NOMO-1 treated with DMSO at 0.1 percent for 48 hours (cell line): Measurements from ENCODE around the gene FAH.
A peak's percentile ranks its signal among the peaks of the same experiment; 100 is the strongest.

Experiments
- DNase-seq: peaks from one replicate; lab custom pipeline; 2025; ENCODE audit not compliant: unreplicated experiment; lab: John Stamatoyannopoulos, UW

The FAH gene

GRCh38 chr15:80231371-80231770 is 78.6 kb downstream of the FAH start:
- DNase-seq = no peak

DNA sequence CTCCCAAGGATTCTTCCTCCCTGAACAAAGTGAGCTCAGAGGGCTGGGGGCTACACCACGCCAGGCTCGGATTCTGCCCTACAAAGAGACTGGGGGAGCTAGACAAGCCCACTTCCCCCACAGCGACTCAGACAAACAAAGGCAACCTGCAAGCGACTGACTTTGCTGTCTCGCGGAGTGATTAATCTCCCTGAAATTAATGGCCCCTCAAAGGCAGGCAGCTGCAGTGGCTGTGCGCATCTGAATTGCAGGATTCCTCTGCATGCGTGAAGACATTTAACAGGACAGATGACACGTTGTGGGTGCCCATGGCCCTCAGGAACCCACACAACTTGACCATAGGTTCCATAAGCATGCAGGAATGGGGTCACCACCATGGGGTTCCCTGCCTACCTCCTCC is 80.8 kb downstream of the FAH start:
- DNase-seq = no peak

DNA sequence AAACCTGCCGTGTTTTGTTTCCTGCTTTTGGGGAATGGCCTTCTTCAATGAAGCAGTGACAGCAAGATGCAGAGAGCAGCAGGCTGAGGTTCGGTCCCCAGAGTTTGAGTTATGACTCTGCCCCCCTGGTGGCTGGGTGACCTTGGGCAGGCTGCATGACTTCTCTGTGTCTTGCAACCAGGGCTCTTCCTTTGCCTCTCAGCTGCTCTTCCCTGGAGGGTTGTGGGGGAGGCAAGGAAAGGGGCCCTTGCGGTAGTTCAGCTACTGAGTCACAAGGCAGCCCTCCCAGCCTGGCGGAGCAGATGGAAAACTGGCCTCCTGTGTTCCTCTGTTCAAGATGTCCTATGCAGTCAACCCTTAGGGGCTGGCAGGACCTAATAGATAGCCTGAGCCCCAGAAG is 82.1 kb downstream of the FAH start:
- DNase-seq = peak; percentile 4
